ENCODE results near the gene FAR1.
A peak's percentile ranks its signal among the peaks of the same experiment; 100 is the strongest.
"Not testable (repeated sequence)": the region's sequence is repeated elsewhere in the genome, so short reads cannot be mapped to it uniquely, and the experiment has no call there.

The FAR1 gene, protein sequence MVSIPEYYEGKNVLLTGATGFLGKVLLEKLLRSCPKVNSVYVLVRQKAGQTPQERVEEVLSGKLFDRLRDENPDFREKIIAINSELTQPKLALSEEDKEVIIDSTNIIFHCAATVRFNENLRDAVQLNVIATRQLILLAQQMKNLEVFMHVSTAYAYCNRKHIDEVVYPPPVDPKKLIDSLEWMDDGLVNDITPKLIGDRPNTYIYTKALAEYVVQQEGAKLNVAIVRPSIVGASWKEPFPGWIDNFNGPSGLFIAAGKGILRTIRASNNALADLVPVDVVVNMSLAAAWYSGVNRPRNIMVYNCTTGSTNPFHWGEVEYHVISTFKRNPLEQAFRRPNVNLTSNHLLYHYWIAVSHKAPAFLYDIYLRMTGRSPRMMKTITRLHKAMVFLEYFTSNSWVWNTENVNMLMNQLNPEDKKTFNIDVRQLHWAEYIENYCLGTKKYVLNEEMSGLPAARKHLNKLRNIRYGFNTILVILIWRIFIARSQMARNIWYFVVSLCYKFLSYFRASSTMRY

DNA sequence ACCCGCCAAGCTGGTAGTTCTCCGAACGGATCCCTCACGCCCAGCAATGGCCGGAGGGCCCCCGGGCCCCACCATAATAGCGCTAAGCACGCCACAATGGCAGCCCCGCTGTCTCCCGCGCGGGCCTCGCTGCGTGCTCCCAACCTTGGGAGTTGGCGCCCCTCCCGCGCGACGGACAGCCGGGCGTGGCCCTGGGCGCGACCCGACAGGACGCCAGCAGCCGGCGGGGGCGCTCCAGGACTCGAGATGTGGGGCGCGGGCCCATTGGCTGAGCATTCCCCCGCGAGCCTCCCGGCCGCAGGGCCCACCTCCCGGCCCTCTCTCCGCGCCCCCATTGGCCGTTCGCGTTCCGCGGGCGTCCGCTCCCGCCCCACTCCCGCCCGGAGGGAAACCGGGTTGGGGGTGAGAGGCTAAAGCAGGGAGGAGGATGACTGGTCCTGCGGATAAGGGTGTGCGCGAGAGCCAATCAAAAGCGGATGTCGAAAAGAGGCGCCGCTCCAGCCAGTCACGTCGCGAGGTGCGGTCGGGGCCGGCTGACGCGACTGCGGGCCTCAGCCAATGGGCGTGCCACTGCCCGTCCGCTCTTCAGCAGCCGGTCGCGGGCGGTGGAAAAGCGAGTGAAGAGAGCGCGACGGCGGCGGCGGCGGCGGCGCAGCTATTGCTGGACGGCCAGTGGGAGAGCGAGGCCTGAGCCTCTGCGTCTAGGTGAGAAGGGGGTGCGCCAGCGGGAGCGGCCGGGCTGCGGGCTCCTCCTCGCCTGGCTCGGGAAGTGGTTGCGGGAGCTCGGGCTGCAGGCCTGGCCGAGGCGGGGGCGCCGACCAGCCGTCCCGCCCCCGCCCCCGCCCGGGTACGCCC is at the start of gene FAR1:
Gene FAR1, plus strand, starts transcription at position 567 of the 855 bp plus-strand sequence. CDS start 26,098 bp downstream, outside the sequence.
- peak; percentile 90 to 97 (median 92) for DNase-seq (ENCODE audit: low read depth in 3 of 3)

DNA sequence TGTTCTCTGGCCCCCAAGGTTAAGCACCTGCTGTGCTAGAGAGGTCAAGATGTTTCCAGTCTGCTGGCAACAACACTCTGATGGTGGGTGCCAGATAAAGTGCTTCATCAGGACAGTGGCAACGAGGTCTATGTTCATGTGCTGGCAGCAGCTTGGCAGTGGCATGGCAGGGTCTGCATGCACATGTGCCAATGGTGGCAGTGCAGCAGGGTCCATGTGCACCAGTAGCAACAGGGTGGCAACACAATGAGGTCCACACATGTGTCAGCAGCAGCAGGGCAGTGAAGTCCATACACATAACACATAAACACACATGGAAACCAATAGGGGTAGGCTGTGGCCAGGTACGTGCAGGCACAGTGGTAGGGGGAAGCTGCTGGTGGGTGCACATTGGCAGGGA is 48.4 kb upstream of the FAR1 start:
- no peak for DNase-seq (ENCODE audit: low read depth in 3 of 3)

- DNase-seq (ENCODE audit: low read depth in 3 of 3), result not testable (repeated sequence)
These were observed 41.6 kb upstream of the FAR1 start for GRCh38 chr11:13626818-13627217.

DNA sequence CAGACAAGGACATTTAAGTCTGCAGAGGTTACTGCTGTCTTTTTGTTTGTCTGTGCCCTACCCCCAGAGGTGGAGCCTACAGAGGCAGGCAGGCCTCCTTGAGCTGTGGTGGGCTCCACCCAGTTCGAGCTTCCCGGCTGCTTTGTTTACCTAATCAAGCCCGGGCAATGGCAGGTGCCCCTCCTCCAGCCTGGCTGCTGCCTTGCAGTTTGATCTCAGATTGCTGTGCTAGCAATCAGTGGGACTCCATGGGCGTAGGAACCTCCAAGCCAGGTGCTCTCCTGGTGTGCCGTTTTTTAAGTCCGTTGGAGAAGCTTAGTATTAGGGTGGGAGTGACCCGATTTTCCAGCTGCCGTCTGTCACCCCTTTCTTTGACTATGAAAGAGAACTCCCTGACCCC is 39.8 kb upstream of the FAR1 start:
- DNase-seq (ENCODE audit: low read depth in 3 of 3), result not testable (repeated sequence)

GRCh38 chr11:13629779-13630178 is 38.7 kb upstream of the FAR1 start:
- DNase-seq (ENCODE audit: low read depth in 3 of 3), result no peak

- DNase-seq (ENCODE audit: low read depth in 3 of 3), result no peak
These were observed 33.2 kb upstream of the FAR1 start for GRCh38 chr11:13635290-13635689.

- DNase-seq (ENCODE audit: low read depth in 3 of 3), result no peak
These were observed 32.7 kb upstream of the FAR1 start for GRCh38 chr11:13635804-13636203.

DNA sequence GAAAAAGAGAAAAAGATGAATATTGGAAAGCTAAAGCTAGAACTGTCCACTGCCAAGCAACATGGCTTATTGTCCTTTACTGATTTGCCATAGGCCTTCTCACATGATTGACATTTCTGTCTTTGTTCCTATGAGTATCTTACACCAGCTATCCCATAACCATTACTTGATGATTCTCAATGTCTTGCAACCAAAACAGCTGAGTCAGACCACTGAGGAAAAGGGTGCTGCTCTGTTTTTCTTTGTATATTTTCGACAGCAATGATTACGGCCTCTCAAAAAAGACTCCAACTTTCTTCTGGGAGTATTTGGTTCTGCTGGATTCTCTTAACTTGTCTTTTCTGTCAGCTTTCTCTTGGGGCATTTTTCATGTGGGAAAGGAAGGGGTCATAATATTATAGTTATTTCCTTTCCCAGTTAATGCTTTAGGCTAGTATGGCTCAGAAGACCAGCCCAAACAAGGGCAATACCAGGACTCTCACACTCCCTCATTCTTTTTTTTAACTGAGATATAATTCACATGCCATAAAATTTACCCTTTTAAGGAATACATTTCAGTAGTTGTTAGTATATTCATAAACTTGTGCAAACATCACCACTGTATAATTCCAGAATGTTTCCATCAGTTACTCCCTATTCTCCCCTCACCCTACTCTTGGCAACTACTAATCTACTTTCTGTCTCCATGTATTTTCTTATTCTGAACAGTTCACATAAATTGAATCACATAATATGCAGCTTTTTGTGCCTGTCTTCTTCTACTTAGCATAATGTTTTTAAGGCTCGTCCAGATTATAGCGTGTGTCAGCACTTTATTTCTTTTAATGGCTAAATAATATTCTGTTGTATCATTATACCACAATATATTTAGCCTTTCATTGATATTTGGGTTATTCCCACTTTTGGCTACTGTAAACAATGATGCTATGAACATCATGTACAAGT is 31.1 kb upstream of the FAR1 start:
- DNase-seq (ENCODE audit: low read depth in 3 of 3), result no peak

DNA sequence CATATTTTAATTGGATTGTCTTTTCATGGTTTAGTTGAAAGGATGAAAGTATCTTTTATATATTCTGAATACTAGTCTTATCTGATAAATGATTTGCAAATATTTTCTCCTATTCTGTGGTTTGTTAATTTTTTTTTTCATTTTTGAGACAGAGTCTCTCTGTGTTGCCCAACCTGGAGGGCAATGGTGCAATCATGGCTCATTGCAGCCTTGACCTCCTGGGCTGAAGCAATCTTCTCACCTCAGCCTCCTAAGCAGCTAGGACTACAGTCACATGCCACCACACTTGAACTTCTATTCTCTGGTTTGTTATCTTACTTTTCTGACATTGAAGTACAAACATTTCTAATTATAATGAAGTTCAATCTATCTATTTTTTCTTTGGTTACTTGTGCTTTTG is 30.0 kb upstream of the FAR1 start:
- DNase-seq (ENCODE audit: low read depth in 3 of 3), result no peak

DNA sequence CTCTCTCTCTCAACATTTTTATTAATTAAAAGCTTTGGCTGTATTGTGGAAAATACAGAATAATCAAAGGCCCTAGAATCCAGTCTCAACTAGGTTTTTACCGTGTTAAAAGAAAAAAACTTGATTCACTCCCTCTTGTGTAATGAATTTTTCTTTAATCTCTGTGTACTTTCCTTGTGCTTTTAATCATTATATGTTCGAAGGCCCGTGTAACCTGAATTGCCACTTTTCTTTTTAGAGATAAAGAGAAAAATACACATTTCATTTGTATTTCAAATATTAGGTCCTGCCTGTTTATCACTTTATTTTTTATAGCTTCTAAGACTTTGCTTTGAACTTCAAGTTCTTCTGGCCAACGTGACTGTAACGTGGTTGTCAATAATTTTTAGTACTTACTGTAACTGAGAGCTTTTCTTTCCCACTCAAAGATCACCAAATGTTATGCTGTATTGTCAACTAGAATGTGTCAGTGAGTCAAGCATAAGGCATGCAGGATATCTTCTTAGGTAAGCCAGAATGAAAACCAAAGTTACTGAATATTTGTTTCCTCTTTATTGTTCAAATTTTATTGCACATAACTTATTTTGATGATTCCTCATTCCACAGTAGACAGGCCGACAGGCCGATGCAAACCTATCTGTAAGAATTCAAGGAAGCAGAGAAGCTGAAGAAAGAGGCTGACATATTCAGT is 23.3 kb upstream of the FAR1 start:
- DNase-seq (ENCODE audit: low read depth in 3 of 3), result no peak

GRCh38 chr11:13647391-13647790 is 21.1 kb upstream of the FAR1 start:
- no peak for DNase-seq (ENCODE audit: low read depth in 3 of 3)

GRCh38 chr11:13649619-13650018 is 18.8 kb upstream of the FAR1 start:
- no peak for DNase-seq (ENCODE audit: low read depth in 3 of 3)

DNA sequence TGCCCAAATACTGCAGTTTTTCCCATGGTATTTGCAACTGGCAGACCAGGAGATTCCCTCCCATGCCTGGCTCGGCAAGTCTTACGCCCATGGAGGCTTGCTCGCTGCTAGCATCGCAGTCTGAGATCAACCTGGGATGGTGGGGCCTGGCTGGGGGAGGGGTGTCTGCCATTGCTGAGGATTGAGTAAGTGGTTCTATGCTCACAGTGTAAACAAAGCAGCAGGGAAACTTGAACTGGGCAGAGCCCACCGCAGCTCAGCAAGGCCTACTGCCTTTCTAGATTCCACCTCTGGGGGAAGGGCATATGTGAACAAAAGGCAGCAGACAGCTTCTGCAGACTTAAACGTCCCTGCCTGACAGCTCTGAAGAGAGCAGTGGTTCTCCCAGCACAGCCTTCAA is 17.0 kb upstream of the FAR1 start:
- not testable (repeated sequence) for DNase-seq (ENCODE audit: low read depth in 3 of 3)

DNA sequence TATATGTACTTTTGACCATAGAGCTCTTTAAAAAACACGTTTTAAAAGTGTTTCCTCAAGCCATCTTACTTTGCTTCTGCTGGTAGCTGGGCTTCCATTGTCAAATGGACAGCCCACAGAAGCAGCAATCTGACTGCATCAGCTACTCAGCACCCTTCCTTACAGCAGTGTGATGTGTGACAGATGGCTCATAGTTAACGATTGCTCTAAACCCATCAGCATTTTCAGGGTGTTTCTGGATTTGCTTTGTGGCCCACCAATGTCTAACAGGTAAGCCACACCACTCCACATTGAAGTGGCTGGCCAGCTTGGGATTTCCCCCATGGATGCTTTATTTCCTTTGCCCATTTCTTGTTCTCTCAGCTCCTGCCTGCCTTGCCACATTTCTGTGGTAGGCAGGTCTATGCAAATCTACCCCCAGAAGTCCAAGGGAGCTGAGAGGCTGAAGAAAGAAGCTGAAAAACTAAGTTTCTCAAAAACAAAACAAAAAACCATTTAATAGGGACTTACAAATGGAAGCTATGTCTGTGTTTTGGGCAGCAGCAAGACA is 7.3 kb upstream of the FAR1 start:
- DNase-seq (ENCODE audit: low read depth in 3 of 3), result no peak

GRCh38 chr11:13663631-13664071 is 4.8 kb upstream of the FAR1 start:
- no peak for DNase-seq (ENCODE audit: low read depth in 3 of 3)

DNA sequence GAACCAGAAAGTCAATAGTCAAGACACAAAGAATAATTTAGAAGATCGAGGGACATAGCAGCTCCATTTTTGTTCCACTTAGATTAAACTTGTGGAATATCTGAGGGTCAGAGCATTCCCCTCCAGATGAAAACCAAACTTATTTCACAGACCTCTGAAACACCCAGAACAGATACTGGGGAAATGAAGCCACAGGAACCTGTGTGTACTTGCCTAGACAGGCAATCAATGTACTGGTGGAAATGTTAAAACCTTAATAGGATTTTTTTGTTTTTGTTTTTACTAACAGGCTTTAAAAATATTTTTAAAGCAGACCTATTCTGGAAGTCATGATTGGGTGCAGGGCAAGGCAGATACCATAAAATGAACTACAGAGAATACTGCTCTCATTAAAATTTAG is 4.1 kb upstream of the FAR1 start:
- DNase-seq (ENCODE audit: low read depth in 3 of 3), result no peak

- no peak for DNase-seq (ENCODE audit: low read depth in 3 of 3)
These were observed 1.8 kb upstream of the FAR1 start for GRCh38 chr11:13666708-13667107.

GRCh38 chr11:13667245-13667644 is 1.2 kb upstream of the FAR1 start:
- DNase-seq (ENCODE audit: low read depth in 3 of 3), result no peak

GRCh38 chr11:13667795-13668101 is 720 bp upstream of the FAR1 start:
- DNase-seq (ENCODE audit: low read depth in 3 of 3), result no peak

DNA sequence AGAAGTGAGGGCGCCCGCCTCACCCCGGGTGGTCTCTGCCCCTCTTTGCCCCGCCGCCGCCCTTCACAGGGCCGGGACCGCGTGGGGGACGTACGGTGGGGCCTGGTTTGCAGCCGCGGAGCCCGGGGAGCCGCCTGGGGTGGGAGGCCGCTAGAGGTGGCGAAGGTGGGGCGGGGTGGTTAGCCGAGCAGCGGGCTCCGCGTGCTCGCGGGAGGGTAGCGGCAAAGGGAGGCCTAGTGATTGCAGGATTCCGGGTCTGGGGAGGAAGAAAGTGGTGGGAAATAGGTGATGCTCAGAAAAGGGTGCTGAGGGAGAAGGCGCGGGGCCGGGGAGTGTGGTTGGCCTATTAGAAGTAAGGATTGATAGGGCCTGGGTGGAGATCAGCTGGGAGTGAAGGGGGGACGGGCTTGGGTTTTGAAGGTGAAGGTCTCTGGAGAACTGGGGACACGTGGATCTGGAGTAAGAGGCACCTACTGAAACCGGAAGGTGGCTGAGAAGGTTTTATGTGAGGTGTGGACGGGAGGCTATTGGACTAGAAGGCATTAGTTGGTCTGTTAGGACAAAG is 571 bp downstream of the FAR1 start:
- DNase-seq (ENCODE audit: low read depth in 3 of 3), result peak in 2 of 3 donors; percentile 12 to 38

All from stimulated activated CD4-positive, alpha-beta T cell treated with anti-CD3 and anti-CD28 coated beads, TNF-alpha, amount 100 ng/mL, for 48 hours (primary cell).